ENCODE results near the gene MLKL. TPM values are rescaled to one million over a fixed set of nuclear protein-coding genes. Genes with fewer than 3 reads are reported as not detected.

MLKL gene
- total RNA-seq (2022; extraction: Qiagen RNA extraction; ENCODE audit: low read depth), result 39.0 to 44.3 TPM (median 41.6 TPM) in 5 replicates

DNA sequence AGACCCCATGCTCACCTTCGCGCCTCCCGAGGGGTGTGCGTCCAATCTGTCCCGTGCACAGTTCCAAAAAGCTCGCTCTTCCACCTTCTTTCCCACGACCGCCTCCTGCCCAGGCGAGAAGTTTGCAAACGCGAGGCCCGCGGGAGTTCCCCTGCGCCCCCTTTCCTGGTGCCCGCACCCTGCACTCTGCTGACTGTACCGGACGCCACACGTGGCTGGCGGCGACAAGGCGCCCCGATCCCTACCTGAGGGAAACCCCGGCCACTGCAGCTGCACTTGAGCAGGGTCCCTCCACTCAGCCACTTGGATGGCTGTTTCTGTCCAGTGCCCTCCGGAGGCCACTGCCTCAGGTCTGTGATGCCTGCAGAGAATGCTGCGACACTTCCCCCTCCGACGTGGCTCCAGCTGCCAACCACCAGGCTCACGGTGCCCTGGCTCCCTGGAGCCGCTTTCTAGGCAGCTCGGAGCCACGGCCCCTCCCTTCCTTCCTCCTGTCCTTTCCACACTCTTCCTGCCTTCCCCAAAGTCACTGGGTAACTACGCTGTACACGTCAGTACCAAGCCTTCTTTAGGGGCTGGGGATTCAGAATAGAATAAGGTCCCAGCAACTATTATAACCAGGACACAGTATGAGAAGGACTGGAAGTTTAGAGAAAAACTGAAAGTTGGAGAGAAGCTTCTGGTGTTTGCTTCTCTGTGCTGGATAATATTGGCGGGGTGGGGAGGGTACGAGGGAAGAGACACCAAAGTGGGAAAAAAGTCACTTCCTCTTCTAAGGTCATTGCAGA, at the start of gene MLKL:
Gene MLKL, minus strand, starts transcription at position 425 of the 788 bp plus-strand sequence. CDS start 5,105 bp downstream, outside the sequence.

DNA sequence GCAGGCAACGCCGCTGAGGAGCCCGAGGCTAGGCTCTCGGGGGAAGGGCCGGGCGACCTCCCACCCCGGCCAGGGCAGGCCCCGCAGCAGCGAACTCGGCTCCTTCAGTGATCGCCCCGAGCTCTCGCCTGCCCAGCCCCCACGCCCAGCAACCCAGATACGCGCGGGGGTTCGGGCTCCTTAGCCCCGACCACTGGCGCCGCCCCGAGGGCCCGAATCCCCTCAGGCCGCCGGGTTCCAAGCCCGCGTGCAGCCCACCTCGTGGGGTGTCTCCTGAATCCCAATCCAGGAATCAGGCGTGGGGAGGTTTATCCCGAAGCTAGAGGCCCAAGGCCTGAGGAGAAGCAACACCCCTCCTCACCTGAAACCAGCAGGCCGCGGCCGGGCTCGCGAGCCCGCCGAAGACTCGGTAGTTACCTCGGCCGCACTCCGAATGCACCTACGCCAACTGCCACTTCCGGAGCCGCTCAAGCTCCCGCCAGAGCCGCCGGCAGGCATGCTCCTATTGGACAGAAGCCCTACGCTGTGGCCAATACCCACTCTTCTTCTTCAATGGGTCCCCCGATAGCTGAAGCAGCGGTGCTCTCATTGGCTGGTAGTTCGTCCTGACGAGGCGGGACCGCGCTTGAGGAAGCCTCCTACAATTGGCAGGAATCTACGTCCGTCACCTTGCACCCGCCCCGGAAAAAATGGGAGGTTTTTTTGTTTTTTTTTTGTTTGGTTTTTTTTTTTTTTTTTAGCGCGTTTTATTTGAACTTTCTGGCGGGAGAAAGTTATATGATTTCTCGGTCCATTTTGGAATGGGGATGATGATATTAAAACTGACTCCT, 34.0 kb downstream of the MLKL start, which contains the start of gene RFWD3:
Gene RFWD3, minus strand, starts transcription at position 453 of the 830 bp plus-strand sequence. CDS start 5,428 bp downstream, outside the sequence.

Other genes starting within 250 kb of the MLKL start
- gene GLG1, start 93.7 kb downstream of the MLKL start, total RNA-seq (2022; extraction: Qiagen RNA extraction; ENCODE audit: low read depth), result 43.8 to 52.0 TPM (median 48.9 TPM) in 5 replicates
- gene RFWD3, start 34.0 kb downstream of the MLKL start, total RNA-seq (2022; extraction: Qiagen RNA extraction; ENCODE audit: low read depth), result 31.5 to 39.6 TPM (median 36.5 TPM) in 5 replicates
- 33.5 to 35.0 TPM (median 34.0 TPM) in 5 replicates for gene FA2H, start 74.0 kb upstream of the MLKL start, total RNA-seq (2022; extraction: Qiagen RNA extraction; ENCODE audit: low read depth)

Measured in A549 treated with GW870086 at 1 μM for 4 hours (cell line).